SJSA1 (cell line): ENCODE measurements around the gene MAN1A2. TPM values are rescaled to one million over a fixed set of nuclear protein-coding genes. Genes with fewer than 3 reads are reported as not detected.

ENCODE experiments used
- DNase-seq, 2 experiments: peaks; one replicate each; pipeline ENCODE4 v3.0.0-alpha.2; 2015 to 2020; ENCODE audit warnings: low spot score in 2 of 2, low read depth in 1 of 2
- H3K27ac ChIP-seq: fragments of 250-450 bp; sonication (Bioruptor Pico); 2 replicates; pipeline ENCODE4 v1.5.1; 2020; ENCODE audit warnings: mild to moderate bottlenecking, moderate library complexity
- H3K27me3 ChIP-seq: fragments of 250-450 bp; sonication (Bioruptor Pico); replicated peaks from 2 replicates; pipeline ENCODE4 v1.5.1; 2020; ENCODE audit warnings: mild to moderate bottlenecking, moderate library complexity
- H3K36me3 ChIP-seq: fragments of 250-450 bp; sonication (Bioruptor Pico); 2 replicates; pipeline ENCODE4 v1.5.1; 2020; ENCODE audit warnings: mild to moderate bottlenecking
- H3K4me1 ChIP-seq: fragments of 250-450 bp; sonication (Bioruptor Pico); replicated peaks from 2 replicates; pipeline ENCODE4 v1.6.1; 2021; ENCODE audit warnings: mild to moderate bottlenecking
- H3K4me3 ChIP-seq: fragments of 250-450 bp; sonication (Bioruptor Pico); 2 replicates; pipeline ENCODE4 v1.5.1; 2020; ENCODE audit warnings: mild to moderate bottlenecking
- H3K9me3 ChIP-seq: fragments of 250-450 bp; sonication (Bioruptor Pico); replicated peaks from 2 replicates; pipeline ENCODE4 v1.5.1; 2020; ENCODE audit warnings: mild to moderate bottlenecking
- total RNA-seq: library from RNA; depleted of rRNA; stranded (reverse); fragments of >200 nt; shearing (Covaris generic); gene quantifications from 2 replicates; pipeline ENCODE4 v1.2.3, GENCODE V29; 2014

The MAN1A2 gene
- total RNA-seq, 1 experiment from 2014 or later: 44.6 TPM

GRCh38 chr1:117565745-117566455 is 198.7 kb downstream of the MAN1A2 start:
- Histone ChIP-seq H3K27ac (no peak overlapping the region), H3K4me3 (no peak overlapping the region), H3K4me1 (no peaks in the 10 kb centered on the region), H3K27me3 (no peaks in the 10 kb centered on the region), H3K36me3 (no peaks in the 10 kb centered on the region), H3K9me3 (no peaks in the 10 kb centered on the region)
- DNase-seq: peak in 1 of 2 experiments; percentile 30

GRCh38 chr1:117566556-117566955 is 199.3 kb downstream of the MAN1A2 start:
- no peaks in the 10 kb centered on the region for H3K27me3 ChIP-seq
- no peak overlapping the region for H3K4me3 ChIP-seq
- H3K4me1 ChIP-seq: no peaks in the 10 kb centered on the region
- H3K9me3 ChIP-seq: no peaks in the 10 kb centered on the region
- H3K27ac ChIP-seq: no peak overlapping the region
- no peaks in the 10 kb centered on the region for H3K36me3 ChIP-seq
- no peak for DNase-seq

- peak in 1 of 2 experiments; percentile 42 for DNase-seq
- Histone ChIP-seq H3K4me3 (no peak overlapping the region), H3K9me3 (no peaks in the 10 kb centered on the region), H3K27me3 (no peaks in the 10 kb centered on the region), H3K27ac (no peak overlapping the region), H3K4me1 (no peaks in the 10 kb centered on the region), H3K36me3 (no peaks in the 10 kb centered on the region)
Measured at GRCh38 chr1:117567435-117567834, 200.2 kb downstream of the MAN1A2 start.

- Histone ChIP-seq H3K9me3 (no peaks in the 10 kb centered on the region), H3K36me3 (no peaks in the 10 kb centered on the region), H3K4me3 (no peak overlapping the region), H3K27me3 (no peaks in the 10 kb centered on the region), H3K27ac (no peak overlapping the region), H3K4me1 (no peaks in the 10 kb centered on the region)
- peak in 1 of 2 experiments; percentile 16 for DNase-seq
Measured at GRCh38 chr1:117567976-117568375, 200.7 kb downstream of the MAN1A2 start.

GRCh38 chr1:117568999-117569398 is 201.8 kb downstream of the MAN1A2 start:
- Histone ChIP-seq H3K4me3 (no peak overlapping the region), H3K27me3 (no peaks in the 10 kb centered on the region), H3K4me1 (no peaks in the 10 kb centered on the region), H3K36me3 (no peaks in the 10 kb centered on the region), H3K27ac (no peak overlapping the region), H3K9me3 (no peaks in the 10 kb centered on the region)
- no peak for DNase-seq

- H3K27ac ChIP-seq: no peak overlapping the region
- H3K36me3 ChIP-seq: no peaks in the 10 kb centered on the region
- DNase-seq: peak in 1 of 2 experiments; percentile 8
- H3K9me3 ChIP-seq: no peaks in the 10 kb centered on the region
- no peaks in the 10 kb centered on the region for H3K27me3 ChIP-seq
- no peak overlapping the region for H3K4me3 ChIP-seq
- no peaks in the 10 kb centered on the region for H3K4me1 ChIP-seq
Measured at GRCh38 chr1:117569856-117570255, 202.6 kb downstream of the MAN1A2 start.

GRCh38 chr1:117570988-117571409 is 203.8 kb downstream of the MAN1A2 start:
- Histone ChIP-seq H3K36me3 (no peaks in the 10 kb centered on the region), H3K4me3 (no peak overlapping the region), H3K27ac (no peak overlapping the region), H3K4me1 (no peaks in the 10 kb centered on the region), H3K9me3 (no peaks in the 10 kb centered on the region), H3K27me3 (no peaks in the 10 kb centered on the region)
- peak in 1 of 2 experiments; percentile 7 for DNase-seq

- Histone ChIP-seq H3K27me3 (no peaks in the 10 kb centered on the region), H3K27ac (no peak overlapping the region), H3K4me1 (no peaks in the 10 kb centered on the region), H3K36me3 (no peaks in the 10 kb centered on the region), H3K4me3 (no peak overlapping the region), H3K9me3 (no peaks in the 10 kb centered on the region)
- DNase-seq: peak in 1 of 2 experiments; percentile 22
Measured at GRCh38 chr1:117571496-117571895, 204.2 kb downstream of the MAN1A2 start.

GRCh38 chr1:117572546-117572945 is 205.3 kb downstream of the MAN1A2 start:
- no peaks in the 10 kb centered on the region for H3K9me3 ChIP-seq
- no peaks in the 10 kb centered on the region for H3K4me1 ChIP-seq
- no peaks in the 10 kb centered on the region for H3K27me3 ChIP-seq
- H3K4me3 ChIP-seq: no peak overlapping the region
- H3K27ac ChIP-seq: no peak overlapping the region
- no peaks in the 10 kb centered on the region for H3K36me3 ChIP-seq
- peak in 1 of 2 experiments; percentile 25 for DNase-seq

- no peaks in the 10 kb centered on the region for H3K4me1 ChIP-seq
- DNase-seq: peak in 1 of 2 experiments; percentile 38
- H3K27me3 ChIP-seq: no peaks in the 10 kb centered on the region
- H3K27ac ChIP-seq: no peak overlapping the region
- no peak overlapping the region for H3K4me3 ChIP-seq
- H3K36me3 ChIP-seq: no peaks in the 10 kb centered on the region
- H3K9me3 ChIP-seq: no peaks in the 10 kb centered on the region
Measured at GRCh38 chr1:117573386-117574023, 206.3 kb downstream of the MAN1A2 start.

- H3K27me3 ChIP-seq: no peaks in the 10 kb centered on the region
- no peaks in the 10 kb centered on the region for H3K4me1 ChIP-seq
- no peaks in the 10 kb centered on the region for H3K9me3 ChIP-seq
- no peak for DNase-seq
- H3K36me3 ChIP-seq: no peaks in the 10 kb centered on the region
- H3K27ac ChIP-seq: no peak overlapping the region
- H3K4me3 ChIP-seq: no peak overlapping the region
Measured at GRCh38 chr1:117574161-117574835, 207.0 kb downstream of the MAN1A2 start.

GRCh38 chr1:117575586-117576225 is 208.5 kb downstream of the MAN1A2 start:
- no peaks in the 10 kb centered on the region for H3K27me3 ChIP-seq
- DNase-seq: no peak
- no peak overlapping the region for H3K27ac ChIP-seq
- no peak overlapping the region for H3K4me3 ChIP-seq
- no peaks in the 10 kb centered on the region for H3K4me1 ChIP-seq
- H3K9me3 ChIP-seq: no peaks in the 10 kb centered on the region
- no peaks in the 10 kb centered on the region for H3K36me3 ChIP-seq

- H3K4me1 ChIP-seq: no peaks in the 10 kb centered on the region
- no peak overlapping the region for H3K4me3 ChIP-seq
- H3K36me3 ChIP-seq: no peaks in the 10 kb centered on the region
- no peak overlapping the region for H3K27ac ChIP-seq
- no peaks in the 10 kb centered on the region for H3K27me3 ChIP-seq
- no peaks in the 10 kb centered on the region for H3K9me3 ChIP-seq
- DNase-seq: no peak
Measured at GRCh38 chr1:117576236-117576635, 209.0 kb downstream of the MAN1A2 start.
